HL-60/S4 (cell line): Measurements from ENCODE around the gene ARHGEF1.

Experiments used
- in situ Hi-C: fragments of 300-500 bp; cut with MboI; formaldehyde crosslinking; loops from 2 replicates; pipeline ENCODE4 v1.14.3; 2022; ENCODE audit warnings: low sequenced_read_pairs

The ARHGEF1 gene

DNA sequence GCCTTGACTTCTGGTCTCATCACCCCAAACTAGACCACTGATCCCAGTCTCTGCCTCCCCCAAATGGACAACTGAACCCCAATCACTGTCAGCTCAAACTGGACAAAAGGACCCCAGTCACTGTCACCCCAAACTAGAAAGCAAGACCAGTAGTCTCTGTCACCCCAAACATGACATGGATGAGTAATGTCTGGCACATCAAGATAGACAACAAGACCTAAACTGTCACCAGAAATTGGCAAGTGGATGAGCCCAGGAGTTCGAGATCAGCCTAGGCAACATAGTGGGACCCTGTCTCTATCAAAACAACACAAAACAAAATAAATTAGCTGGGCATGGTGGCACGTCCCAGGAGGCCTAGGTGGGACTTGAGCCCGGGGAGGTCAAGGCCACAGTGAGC lies 64.1 kb downstream of the ARHGEF1 start:
- in situ Hi-C loops, result loop anchor here (5.0 kb wide), 1 partner anchor 85 kb away; the partner anchor contains the start of gene RPS19

DNA sequence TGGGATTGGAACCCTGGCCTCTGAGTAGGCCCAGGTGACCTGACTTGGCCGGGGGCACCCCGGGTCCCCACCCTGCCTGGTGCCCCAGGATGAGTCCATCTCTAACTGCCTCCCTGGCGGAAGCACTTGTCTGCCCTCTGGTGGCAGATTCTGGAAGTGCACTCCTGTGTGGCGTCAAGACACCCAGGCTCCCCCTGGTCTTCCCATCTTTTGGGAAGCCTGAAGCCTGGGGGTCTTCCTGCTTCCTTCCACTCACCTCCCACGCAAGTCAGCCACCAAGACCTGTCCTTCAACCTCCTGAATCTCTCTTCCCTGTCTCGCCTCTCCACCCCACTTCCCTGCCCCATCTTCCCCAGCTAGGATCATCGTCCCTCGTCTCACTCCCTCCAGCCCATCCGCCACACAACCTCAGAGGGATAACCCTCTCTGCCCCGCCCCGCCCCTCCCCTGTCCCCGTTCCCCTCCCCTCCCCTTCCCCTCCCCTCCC lies 68.7 kb downstream of the ARHGEF1 start:
- in situ Hi-C loops, result no loop called here

DNA sequence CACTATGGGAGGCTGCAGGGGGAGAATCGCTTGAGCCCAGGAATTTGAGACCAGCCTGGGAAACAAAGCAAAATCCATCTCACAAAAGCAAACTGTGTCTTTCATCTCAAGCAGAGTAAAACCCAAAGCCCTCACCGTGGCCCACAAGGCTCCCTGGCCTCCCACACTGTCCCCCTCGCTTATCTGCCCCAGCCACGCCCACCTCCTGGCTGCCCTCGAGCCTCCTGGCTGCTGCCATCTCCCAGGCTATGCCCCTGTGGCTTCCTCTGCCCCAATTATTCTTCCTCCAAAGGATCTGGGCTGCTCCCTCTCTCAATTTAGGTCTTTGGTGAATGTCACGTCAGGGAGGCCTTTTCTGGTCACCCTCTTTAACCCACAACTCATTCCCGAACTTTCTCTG lies 72.5 kb downstream of the ARHGEF1 start:
- in situ Hi-C loops, result no loop called here

DNA sequence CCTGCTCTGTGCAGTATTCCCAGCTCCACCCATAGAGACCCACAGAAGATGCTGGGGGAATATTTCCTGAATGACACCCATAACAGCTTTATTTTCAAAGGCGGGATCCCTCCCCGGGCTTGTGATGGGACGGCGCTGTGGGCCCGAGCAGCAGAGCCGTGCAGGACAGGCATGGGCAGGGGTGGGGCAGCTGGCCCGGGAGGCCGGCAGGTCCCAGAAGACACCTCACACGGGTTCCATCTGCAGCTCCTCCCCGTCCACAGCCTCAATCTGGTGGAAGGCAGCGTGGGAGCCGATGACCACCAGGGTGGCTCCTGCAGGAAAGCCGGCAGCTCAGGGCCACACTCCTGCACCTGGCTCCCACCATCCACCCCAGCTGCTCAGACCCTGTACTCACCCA lies 73.6 kb downstream of the ARHGEF1 start:
- in situ Hi-C loops, result no loop called here
